Measurements from ENCODE around the gene UQCC3.
"Not testable (repeated sequence)": the region's sequence is repeated elsewhere in the genome, so short reads cannot be mapped to it uniquely, and the experiment has no call there.

Gene UQCC3

GRCh38 chr11:62665599-62666258 is 5.7 kb upstream of the UQCC3 start:
- peak in 2 of 3 donors; percentile 27 to 50 for DNase-seq (ENCODE audit: low read depth in 3 of 3, low spot score in 1 of 3)

GRCh38 chr11:62666259-62666926 is 5.1 kb upstream of the UQCC3 start:
- DNase-seq (ENCODE audit: low read depth in 3 of 3, low spot score in 1 of 3) = no peak

GRCh38 chr11:62667460-62667859 is 4.0 kb upstream of the UQCC3 start:
- no peak for DNase-seq (ENCODE audit: low read depth in 3 of 3, low spot score in 1 of 3)

- DNase-seq (ENCODE audit: low read depth in 3 of 3, low spot score in 1 of 3) = no peak
These were observed 1.9 kb upstream of the UQCC3 start for GRCh38 chr11:62669420-62670161.

GRCh38 chr11:62671236-62671607 is 251 bp upstream of the UQCC3 start:
- DNase-seq (ENCODE audit: low read depth in 3 of 3, low spot score in 1 of 3) = no peak

- no peak for DNase-seq (ENCODE audit: low read depth in 3 of 3, low spot score in 1 of 3)
These were observed 1.7 kb downstream of the UQCC3 start for GRCh38 chr11:62673196-62673525.

GRCh38 chr11:62675415-62675814 is 3.9 kb downstream of the UQCC3 start:
- not testable (repeated sequence) for DNase-seq (ENCODE audit: low read depth in 3 of 3, low spot score in 1 of 3)

GRCh38 chr11:62676698-62677097 is 5.2 kb downstream of the UQCC3 start:
- DNase-seq (ENCODE audit: low read depth in 3 of 3, low spot score in 1 of 3) = no peak

- DNase-seq (ENCODE audit: low read depth in 3 of 3, low spot score in 1 of 3) = no peak
These were observed 5.7 kb downstream of the UQCC3 start for GRCh38 chr11:62677156-62677555.

- no peak for DNase-seq (ENCODE audit: low read depth in 3 of 3, low spot score in 1 of 3)
These were observed 6.2 kb downstream of the UQCC3 start for GRCh38 chr11:62677714-62678113.

GRCh38 chr11:62678433-62678769 is 6.9 kb downstream of the UQCC3 start:
- DNase-seq (ENCODE audit: low read depth in 3 of 3, low spot score in 1 of 3) = no peak

GRCh38 chr11:62678770-62679696 is 7.6 kb downstream of the UQCC3 start, which contains the start of gene UBXN1:
UBXN1 (minus strand) TSS chr11:62679073; CDS start chr11:62678923, 150 bp downstream.
- peak in 2 of 3 donors; percentile 57 to 66 for DNase-seq (ENCODE audit: low read depth in 3 of 3, low spot score in 1 of 3)

GRCh38 chr11:62680825-62681240 is 9.4 kb downstream of the UQCC3 start:
- DNase-seq (ENCODE audit: low read depth in 3 of 3, low spot score in 1 of 3) = no peak

- DNase-seq (ENCODE audit: low read depth in 3 of 3, low spot score in 1 of 3) = no peak
These were observed 11.0 kb downstream of the UQCC3 start for GRCh38 chr11:62682518-62682917.

- no peak for DNase-seq (ENCODE audit: low read depth in 3 of 3, low spot score in 1 of 3)
These were observed 16.3 kb downstream of the UQCC3 start for GRCh38 chr11:62687508-62688396.

GRCh38 chr11:62688491-62688890 is 17.0 kb downstream of the UQCC3 start:
- no peak for DNase-seq (ENCODE audit: low read depth in 3 of 3, low spot score in 1 of 3)

GRCh38 chr11:62689421-62690183 is 18.1 kb downstream of the UQCC3 start, which contains the start of gene LRRN4CL:
LRRN4CL (minus strand) TSS chr11:62689530; CDS start chr11:62688508, 1,022 bp downstream.
- DNase-seq (ENCODE audit: low read depth in 3 of 3, low spot score in 1 of 3) = no peak

- not testable (repeated sequence) for DNase-seq (ENCODE audit: low read depth in 3 of 3, low spot score in 1 of 3)
These were observed 22.2 kb downstream of the UQCC3 start for GRCh38 chr11:62693624-62694023.

GRCh38 chr11:62694455-62695167 is 23.1 kb downstream of the UQCC3 start:
- DNase-seq (ENCODE audit: low read depth in 3 of 3, low spot score in 1 of 3) = peak; percentile 42 to 63 (median 59)

All from stimulated activated CD4-positive, alpha-beta T cell treated with anti-CD3 and anti-CD28 coated beads, TNF-alpha, amount 100 ng/mL, for 1 hour (primary cell).